Measurements from ENCODE around the gene SAMD4B.
A peak's percentile ranks its signal among the peaks of the same experiment; 100 is the strongest.
"Not testable (repeated sequence)": the region's sequence is repeated elsewhere in the genome, so short reads cannot be mapped to it uniquely, and the experiment has no call there.

Gene SAMD4B

DNA sequence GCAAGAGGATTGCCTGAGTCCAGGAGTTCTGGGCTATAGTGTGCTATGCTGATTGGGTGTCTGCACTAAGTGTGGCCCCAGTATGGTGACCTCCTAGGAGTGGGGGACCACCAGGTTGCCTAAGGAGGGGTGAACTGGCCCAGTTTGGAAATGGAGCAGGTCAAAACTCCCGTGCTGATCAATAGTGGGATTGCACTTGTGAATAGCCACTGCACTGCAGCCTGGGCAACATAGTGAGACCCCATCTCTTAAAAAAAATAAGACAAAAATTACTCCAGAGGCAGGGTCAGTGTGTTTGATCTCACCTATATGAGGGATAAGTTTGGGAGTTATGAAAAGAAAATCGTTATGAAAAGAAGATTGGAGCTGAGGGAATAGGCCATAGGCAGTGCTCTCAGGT, 27.0 kb downstream of the SAMD4B start:
- no peak for DNase-seq (ENCODE audit: low read depth, low spot score)

GRCh38 chr19:39370735-39371134, 28.5 kb downstream of the SAMD4B start:
- no peak for DNase-seq (ENCODE audit: low read depth, low spot score)

DNA sequence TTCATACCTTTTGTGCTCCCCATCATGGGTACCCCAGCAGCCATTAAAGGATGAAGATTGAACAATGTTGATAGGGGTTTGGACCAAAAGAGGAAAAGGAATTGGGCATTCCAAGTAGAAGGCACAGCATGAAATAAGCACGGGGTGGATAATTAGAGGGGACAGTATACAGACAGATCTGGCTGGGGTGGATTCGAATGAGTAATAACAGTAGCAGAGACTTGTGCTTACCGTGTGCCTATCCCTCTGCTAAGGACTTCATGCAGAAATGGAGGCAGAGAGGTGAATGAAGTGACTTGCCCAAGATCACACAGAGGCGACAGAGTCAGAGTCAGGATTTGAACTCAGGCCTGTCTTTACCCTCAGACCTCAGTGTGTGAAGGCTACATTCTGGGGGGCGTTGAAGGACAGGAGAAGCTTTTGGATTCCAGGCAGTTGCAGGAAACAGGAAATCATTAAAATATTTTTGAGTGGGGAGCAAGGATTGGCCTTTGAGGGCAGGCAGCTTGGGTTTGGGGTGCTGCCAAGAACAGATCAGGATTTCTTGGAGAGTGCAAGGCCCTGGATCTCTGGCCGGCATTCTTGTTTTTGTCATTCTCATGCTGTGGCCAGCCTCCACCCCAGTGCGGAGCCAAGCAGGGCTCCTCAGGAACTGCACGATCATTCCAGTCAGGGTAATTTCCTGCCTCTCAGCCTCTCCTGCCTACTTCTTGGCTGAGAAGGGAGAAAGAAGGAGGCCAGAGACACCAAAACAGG, 30.0 kb downstream of the SAMD4B start:
- peak; percentile 57 for DNase-seq (ENCODE audit: low read depth, low spot score)

DNA sequence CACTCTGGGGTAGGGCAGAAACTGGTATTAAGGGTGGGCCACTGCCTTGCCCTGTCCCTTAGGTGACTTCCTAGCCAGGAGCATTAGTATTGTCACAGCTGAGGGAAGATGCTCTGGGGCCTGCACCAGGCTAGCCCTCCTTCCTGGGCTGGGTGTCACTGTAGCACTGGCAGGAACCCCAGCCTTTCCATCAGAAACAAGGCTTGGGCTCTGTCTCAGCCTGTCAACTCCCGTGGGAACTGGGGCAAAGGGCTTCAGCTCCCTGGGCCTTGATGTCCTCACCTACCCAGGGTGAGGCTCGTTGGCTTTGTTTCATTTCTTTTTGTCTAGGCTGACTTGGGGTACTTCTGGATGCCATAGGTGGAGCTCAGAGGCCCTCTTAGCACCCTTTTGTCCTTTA, 30.7 kb downstream of the SAMD4B start:
- DNase-seq (ENCODE audit: low read depth, low spot score), result no peak

DNA sequence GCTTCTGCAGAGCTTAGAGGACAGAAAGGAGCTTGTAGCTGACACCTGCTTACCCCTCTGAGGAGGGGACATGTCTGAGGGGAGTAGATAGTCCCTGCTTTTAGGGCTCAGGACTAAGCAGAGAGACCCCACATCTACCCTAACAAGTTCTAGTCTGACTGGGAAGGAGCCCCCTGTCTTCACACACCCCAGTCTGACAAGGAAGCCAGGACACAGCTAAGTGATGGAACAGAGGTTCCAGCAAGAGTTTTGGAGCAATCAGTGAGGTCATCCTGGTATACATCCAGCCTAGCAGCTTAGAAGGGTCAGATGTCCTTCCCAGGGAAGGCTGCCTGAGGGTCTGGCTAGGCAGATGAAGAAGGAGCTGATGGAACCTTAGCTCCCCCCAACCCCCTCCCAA, 33.7 kb downstream of the SAMD4B start:
- DNase-seq (ENCODE audit: low read depth, low spot score), result no peak

DNA sequence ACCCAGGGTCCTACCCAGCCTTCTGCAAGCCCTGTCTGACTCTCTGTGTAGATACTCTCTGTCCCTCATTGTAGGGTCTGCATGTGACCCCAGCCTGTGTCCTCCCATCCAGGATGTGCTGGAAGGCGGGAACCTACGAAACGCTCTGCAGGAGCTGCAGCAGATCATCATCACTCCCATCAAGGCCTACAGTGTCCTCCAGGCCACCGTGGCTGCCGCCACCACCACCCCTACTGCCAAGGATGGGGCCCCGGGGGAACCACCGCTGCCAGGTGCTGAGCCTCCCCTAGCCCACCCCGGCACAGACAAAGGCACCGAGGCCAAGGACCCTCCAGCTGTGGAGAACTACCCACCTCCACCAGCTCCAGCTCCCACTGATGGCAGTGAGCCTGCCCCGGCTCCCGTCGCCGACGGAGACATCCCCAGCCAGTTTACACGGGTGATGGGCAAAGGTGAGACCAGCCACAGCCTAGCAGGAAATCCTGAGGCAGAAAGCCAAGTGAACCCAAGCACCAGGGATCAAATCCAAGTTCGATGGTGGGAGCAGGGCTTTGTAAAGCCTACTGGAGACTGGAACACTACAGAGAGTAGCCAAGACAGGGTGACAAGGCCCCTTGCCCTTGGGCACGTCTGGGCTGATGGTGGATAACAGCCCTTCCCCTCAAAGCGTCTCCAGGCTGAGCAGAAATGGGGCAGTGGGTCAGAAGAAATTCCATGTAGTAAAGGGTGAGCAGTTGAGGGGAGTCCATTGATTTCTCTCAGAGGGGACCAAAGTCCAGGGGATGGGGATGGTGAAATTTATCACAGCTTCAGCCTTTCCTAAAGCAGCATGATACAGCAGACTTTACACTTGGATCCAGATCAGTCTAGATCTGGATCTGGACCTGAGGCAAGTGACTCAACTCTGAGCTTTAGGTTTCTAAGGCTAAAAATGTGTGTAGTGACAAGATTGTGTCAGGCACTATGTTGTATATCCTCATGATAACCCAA, 35.4 kb downstream of the SAMD4B start:
- DNase-seq (ENCODE audit: low read depth, low spot score), result no peak

DNA sequence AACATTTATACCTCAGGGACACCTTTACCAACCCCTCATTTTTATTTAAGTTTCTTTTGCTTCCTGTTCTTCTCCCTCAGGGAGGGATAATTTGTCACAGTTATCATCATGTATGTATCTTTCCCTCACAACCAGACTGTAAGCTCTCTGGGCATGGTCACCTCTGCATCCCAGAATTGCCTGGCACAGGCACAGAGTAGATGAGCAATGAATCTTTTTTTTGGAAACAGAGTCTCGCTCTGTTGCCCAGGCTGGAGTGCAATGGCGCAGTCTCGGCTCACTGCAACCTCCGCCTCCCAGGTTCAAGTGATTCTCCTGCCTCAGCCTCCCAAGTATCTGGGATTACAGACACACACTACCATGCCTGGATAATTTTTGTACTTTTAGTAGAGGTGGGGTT, 37.1 kb downstream of the SAMD4B start:
- not testable (repeated sequence) for DNase-seq (ENCODE audit: low read depth, low spot score)

GRCh38 chr19:39379865-39380396, 37.7 kb downstream of the SAMD4B start:
- DNase-seq (ENCODE audit: low read depth, low spot score), result no peak

GRCh38 chr19:39380521-39381502, 38.6 kb downstream of the SAMD4B start:
- DNase-seq (ENCODE audit: low read depth, low spot score), result no peak

- no peak for DNase-seq (ENCODE audit: low read depth, low spot score)
Measured at GRCh38 chr19:39381910-39382611, 39.8 kb downstream of the SAMD4B start.

DNA sequence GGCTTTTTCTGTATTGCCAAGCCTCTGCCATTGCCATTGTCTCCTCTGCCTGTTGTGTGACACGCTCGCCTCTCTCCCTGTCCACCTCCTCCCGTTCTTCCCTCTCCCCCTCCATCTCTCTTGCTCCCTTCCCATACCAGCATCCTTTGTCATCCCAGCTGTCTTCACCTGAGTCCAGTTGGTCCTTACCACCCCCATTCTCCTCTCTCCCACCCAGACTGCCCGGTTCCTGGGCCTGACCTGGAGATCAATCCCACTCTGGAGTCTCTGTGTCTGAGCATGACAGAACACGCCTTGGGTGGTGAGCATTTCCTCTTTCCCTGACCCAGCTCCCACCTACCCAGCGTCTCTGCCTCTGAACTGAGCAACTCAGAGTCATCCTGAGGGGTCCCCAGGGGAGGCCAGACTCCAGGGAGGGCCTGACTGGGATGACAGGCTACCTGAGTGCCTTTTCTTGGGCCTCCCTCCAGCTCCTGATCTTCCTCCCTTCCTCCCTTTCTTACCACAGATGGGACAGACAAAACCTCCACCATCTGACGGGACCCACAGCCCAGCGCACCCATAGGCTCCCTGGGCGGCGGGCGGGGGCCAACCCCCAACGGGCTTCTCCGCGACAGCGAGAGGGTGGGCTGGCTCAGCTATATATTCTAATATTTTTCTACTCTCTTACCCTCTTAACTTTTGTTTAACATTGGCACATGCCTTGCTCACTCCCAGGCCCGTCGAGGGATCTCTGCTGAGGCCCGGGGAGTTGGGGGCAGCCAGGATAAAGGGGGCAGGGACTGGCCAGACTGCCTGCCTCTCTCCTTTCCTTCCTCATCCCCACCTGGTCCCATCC, 41.0 kb downstream of the SAMD4B start:
- no peak for DNase-seq (ENCODE audit: low read depth, low spot score)

DNA sequence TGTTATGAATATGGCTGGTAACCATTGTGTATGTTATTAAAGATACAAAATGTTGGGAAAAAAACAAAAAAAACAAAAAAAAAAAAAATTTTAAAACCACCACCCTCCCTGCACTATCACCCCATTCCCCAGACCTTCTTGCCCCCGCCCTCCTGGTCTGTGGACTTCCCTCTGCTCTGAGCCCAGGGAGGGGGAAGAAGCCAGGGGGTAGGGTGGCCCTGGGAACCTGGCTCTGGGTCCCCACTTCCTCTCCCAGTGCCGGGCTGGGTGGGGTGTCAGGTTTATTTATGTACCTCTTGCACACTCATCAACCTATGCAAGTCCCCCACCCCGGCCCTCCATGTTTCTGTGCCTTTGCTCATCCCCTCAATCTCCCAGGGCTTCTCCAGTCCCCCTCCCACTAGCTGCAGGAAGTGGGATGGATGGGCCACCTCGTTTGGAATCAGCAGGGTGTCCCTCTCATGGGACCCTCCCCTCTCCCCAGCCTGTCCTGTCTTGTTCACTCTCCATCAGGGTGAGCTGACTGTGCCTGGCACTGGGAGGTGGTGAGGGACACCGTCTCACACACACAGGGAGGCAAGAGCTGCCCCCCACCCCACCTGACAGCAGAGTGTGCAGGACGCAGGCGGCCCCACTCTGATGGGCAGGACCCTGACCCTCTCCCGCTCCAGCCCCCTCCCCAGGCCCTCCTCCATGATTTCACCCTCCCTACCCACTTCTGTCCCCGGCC, 42.8 kb downstream of the SAMD4B start:
- no peak for DNase-seq (ENCODE audit: low read depth, low spot score)

DNA sequence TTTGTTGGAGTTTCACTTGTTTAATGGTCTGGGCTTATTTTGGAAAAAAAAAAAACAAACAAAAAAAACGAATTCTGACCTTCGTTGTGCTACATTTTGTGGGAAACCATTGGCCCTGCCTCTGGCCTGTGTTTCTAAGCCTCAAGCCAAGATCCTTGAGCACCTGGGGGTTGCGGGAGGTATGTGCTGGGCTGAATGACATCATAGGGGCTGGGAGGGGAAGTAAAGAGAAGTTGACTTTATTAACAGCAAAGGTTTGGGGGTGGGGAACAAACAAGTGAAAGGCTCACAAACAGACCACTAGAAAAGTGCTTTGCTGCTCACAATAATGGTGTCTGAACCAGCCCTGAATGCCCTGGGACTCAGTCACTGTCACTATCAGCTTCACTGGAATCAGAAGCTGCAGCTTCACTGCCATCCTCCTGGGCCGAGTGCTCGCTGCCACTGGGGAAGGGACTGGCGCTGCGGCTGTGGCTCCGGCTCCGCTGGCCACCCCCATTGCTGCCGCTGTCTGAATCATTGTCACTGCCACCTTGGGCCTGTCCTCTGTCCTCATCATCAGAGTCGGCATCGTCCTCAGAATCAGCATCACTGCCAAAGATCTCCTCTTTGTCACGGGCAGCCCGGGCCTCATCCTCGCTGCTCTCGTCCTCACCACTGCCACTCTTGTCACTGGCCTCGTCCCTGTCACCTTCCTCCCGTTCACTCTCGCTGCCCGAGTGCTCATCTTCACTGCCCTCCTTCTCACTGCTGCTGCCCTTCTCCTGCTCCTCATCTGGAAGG, 43.6 kb downstream of the SAMD4B start:
- DNase-seq (ENCODE audit: low read depth, low spot score), result no peak

DNA sequence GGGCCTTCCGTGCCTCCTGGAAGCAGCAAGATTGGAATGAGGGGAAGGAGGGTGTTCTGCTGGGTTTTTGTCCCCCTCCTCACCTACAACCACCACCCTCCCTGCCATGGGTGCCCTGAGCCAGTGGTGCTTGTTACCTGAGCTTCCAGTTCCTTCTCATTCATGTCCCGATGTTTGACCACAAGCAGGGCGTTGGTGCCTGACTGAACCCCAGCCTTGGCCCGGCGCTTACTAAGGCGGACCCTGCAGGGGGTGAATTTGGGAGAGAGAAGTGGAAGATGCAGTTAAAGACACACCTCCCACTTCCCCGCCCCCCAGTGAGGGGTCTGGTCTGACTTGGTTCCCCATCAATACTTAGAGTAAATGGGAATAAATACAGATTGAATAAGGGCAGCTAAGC, 44.3 kb downstream of the SAMD4B start:
- no peak for DNase-seq (ENCODE audit: low read depth, low spot score)

- no peak for DNase-seq (ENCODE audit: low read depth, low spot score)
Measured at GRCh38 chr19:39388657-39389056, 46.4 kb downstream of the SAMD4B start.

DNA sequence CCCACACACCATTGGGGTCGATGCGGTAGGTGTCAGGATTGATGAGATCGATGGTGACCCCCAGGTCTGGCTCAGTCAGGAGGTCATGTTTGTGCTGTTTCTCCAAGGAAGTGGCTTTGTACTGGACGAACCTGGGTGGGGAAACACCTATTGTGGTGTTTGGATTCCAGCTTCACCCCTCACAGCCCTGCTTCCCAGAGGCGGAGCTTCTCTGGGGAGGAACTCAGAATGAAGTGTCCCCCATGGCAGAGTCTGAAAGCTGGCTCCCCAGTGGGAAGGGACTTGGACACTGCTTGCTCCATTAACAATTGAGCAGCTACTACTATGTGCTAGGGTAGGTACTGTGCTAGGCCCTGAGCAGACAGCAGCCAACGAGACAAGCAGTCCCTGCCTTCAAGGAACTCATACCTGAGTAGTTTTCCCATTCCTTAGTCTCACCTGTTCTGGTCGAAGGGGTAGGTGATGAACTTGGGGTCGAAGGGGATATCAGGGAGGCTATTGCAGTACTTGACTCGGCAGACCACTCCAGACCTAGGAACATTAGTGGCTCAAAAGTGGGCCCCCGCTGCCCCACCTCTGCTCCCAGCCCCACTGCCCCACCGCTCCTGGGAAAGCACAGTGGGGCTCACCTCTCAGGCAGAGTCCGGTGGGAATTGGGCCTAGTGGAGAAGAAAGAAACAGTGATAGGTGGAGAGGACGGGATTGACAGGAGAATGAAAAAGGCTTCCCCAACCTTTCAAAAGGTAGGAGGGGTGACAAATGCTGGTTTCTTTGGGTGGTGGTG, 47.6 kb downstream of the SAMD4B start:
- DNase-seq (ENCODE audit: low read depth, low spot score), result no peak

DNA sequence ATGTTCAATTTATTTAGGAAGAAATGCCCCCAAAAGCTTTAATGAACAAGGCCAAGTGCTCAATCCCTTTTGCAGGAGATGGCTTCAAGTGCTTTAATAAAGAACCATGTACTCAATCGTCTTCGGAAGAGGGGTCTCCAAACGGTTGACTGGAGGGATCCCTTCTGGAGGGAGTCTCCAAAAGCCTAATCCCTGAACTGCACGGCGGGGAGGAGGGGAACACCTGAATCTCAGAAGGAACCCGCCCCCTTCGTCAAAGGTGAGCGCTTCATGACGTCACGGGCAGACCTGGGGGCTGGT, 48.2 kb downstream of the SAMD4B start:
- DNase-seq (ENCODE audit: low read depth, low spot score), result no peak
